ENCODE data around the gene DIDO1. TPM values are rescaled to one million over a fixed set of nuclear protein-coding genes. Genes with fewer than 3 reads are reported as not detected.

The DIDO1 gene
- total and polyA plus RNA-seq, 2 of the 13 experiments (the other 11 are each of a cell fraction or from before 2014, with no cell fraction given) = 75.0 to 75.1 TPM

GRCh38 chr20:62916703-62917476, 9.4 kb downstream of the DIDO1 start (continued):
- TF ChIP-seq ZNF546 (CRISPR knock-in tag; conservative IDR thresholded peaks at IDR 0.05) (0 out of 2 replicates have a peak, but pooled peaks have one; percentile 41), ZNF34 (CRISPR knock-in tag; IDR thresholded peaks at IDR 0.05; ENCODE audit: borderline replicate concordance) (peak; percentile 81; the same call in 1 of the 2 replicates), BCLAF1 (IDR thresholded peaks at IDR 0.05) (no peak), ZNF275 (CRISPR knock-in tag; IDR thresholded peaks at IDR 0.05; ENCODE audit: borderline replicate concordance) (peak; percentile 75; the same call in 1 of the 2 replicates), PAXIP1 (CRISPR knock-in tag; conservative IDR thresholded peaks at IDR 0.05) (peak; percentile 99), ZNF30 (CRISPR knock-in tag; IDR thresholded peaks at IDR 0.05) (peak; percentile 33; the same call in 1 of the 2 replicates), GABPA (IDR thresholded peaks at IDR 0.05; ENCODE audit: low read depth, low read length) (no peak), GABPA (CRISPR knock-in tag; IDR thresholded peaks at IDR 0.05; ENCODE audit: low read depth) (0 out of 2 replicates have a peak, but pooled peaks have one; percentile 54), MTA3 (CRISPR knock-in tag; IDR thresholded peaks at IDR 0.05) (no peak), ZHX2 (IDR thresholded peaks at IDR 0.05; ENCODE audit: low read depth) (0 out of 2 replicates have a peak, but pooled peaks have one; percentile 38), ZHX2 (CRISPR knock-in tag; IDR thresholded peaks at IDR 0.05; ENCODE audit: borderline replicate concordance) (no peak)

Data from HepG2 (cell line).